ENCODE measurements around the gene AIG1.

AIG1 gene

GRCh38 chr6:143356101-143356880, 295.6 kb downstream of the AIG1 start:
- CTCF ChIA-PET = no interaction called here
- H3K36me3 ChIP-seq (ENCODE audit: control insufficient read depth in 4 of 4, insufficient read depth in 4 of 4, low read length in 3 of 4) = no peaks in the 10 kb centered on the region
- no peaks in the 10 kb centered on the region for H3K4me1 ChIP-seq (ENCODE audit: control extremely low read depth in 1 of 4, control insufficient read depth in 4 of 4, insufficient read depth in 4 of 4, low read length in 3 of 4)
- POLR2A ChIA-PET = no interaction called here
- DNase-seq = no peak
- H3K4me3 ChIP-seq (ENCODE audit: control insufficient read depth in 1 of 7, extremely low read depth in 1 of 7, insufficient read depth in 4 of 7, low read depth in 2 of 7, low read length in 6 of 7) = no peak overlapping the region
- H3K27me3 ChIP-seq (replicated peaks in 2 of 5; ENCODE audit: control insufficient read depth in 4 of 5, insufficient read depth in 5 of 5, low read length in 4 of 5) = no peaks in the 10 kb centered on the region
- H3K9me3 ChIP-seq (ENCODE audit: control extremely low read depth in 1 of 5, control insufficient read depth in 4 of 5, insufficient read depth in 2 of 5, low read depth in 1 of 5, low read length in 4 of 5) = peaks cover 0 to 9% (median 0%) of the 10 kb centered on the region in 5 experiments
- 90% methylated on average over 2 of the region's 3 CpGs for WGBS (ENCODE audit: insufficient coverage)
- H3K27ac ChIP-seq (ENCODE audit: insufficient read depth in 1 of 2, low read depth in 1 of 2, low read length in 2 of 2, poor library complexity in 1 of 2, severe bottlenecking in 2 of 2) = no peak overlapping the region

GRCh38 chr6:143357152-143357551, 296.5 kb downstream of the AIG1 start:
- no peak overlapping the region for H3K27ac ChIP-seq (ENCODE audit: insufficient read depth in 1 of 2, low read depth in 1 of 2, low read length in 2 of 2, poor library complexity in 1 of 2, severe bottlenecking in 2 of 2)
- ChIA-PET CTCF (no interaction called here), POLR2A (no interaction called here)
- no peak for DNase-seq
- H3K27me3 ChIP-seq (replicated peaks in 2 of 5; ENCODE audit: control insufficient read depth in 4 of 5, insufficient read depth in 5 of 5, low read length in 4 of 5) = no peaks in the 10 kb centered on the region
- H3K9me3 ChIP-seq (ENCODE audit: control extremely low read depth in 1 of 5, control insufficient read depth in 4 of 5, insufficient read depth in 2 of 5, low read depth in 1 of 5, low read length in 4 of 5) = peaks cover 0 to 9% (median 0%) of the 10 kb centered on the region in 5 experiments
- no peaks in the 10 kb centered on the region for H3K36me3 ChIP-seq (ENCODE audit: control insufficient read depth in 4 of 4, insufficient read depth in 4 of 4, low read length in 3 of 4)
- H3K4me1 ChIP-seq (ENCODE audit: control extremely low read depth in 1 of 4, control insufficient read depth in 4 of 4, insufficient read depth in 4 of 4, low read length in 3 of 4) = no peaks in the 10 kb centered on the region
- H3K4me3 ChIP-seq (ENCODE audit: control insufficient read depth in 1 of 7, extremely low read depth in 1 of 7, insufficient read depth in 4 of 7, low read depth in 2 of 7, low read length in 6 of 7) = no peak overlapping the region

DNA sequence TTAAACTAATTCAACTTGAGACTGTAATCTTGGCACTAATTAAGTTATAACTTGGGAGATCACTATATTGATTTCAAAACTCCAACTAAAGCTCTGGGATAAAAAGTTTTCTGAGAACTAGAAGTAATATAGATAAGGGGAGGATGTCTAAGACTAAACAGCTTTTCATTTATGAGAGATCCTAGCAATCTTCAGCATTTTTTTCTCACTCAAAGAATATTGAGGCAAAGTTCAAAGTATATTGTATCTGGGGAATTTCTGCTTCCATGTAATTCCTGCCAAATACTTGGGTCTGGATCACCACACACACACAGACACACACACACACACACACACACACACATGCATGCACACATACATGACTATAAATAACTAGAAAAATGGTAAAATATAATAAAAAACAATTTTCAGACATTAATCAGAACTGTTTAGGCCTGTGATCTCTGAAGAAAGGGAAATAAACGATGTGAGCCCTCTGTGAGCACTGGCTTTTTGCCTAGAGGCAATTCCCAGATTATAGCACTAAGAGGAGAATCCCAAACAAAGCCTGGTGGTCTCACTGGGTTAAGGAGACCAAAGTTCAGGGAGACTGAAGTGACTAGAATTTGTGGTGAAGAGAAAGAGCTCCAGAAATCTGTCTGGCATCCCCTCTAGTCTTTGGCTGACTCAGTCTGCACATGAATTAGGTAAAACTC, 297.0 kb downstream of the AIG1 start:
- CTCF ChIA-PET = no interaction called here
- Histone ChIP-seq H3K4me3 (ENCODE audit: control insufficient read depth in 1 of 7, extremely low read depth in 1 of 7, insufficient read depth in 4 of 7, low read depth in 2 of 7, low read length in 6 of 7) (no peak overlapping the region), H3K27me3 (replicated peaks in 2 of 5; ENCODE audit: control insufficient read depth in 4 of 5, insufficient read depth in 5 of 5, low read length in 4 of 5) (no peaks in the 10 kb centered on the region), H3K27ac (ENCODE audit: insufficient read depth in 1 of 2, low read depth in 1 of 2, low read length in 2 of 2, poor library complexity in 1 of 2, severe bottlenecking in 2 of 2) (no peak overlapping the region), H3K9me3 (ENCODE audit: control extremely low read depth in 1 of 5, control insufficient read depth in 4 of 5, insufficient read depth in 2 of 5, low read depth in 1 of 5, low read length in 4 of 5) (peaks cover 0 to 9% (median 0%) of the 10 kb centered on the region in 5 experiments), H3K4me1 (ENCODE audit: control extremely low read depth in 1 of 4, control insufficient read depth in 4 of 4, insufficient read depth in 4 of 4, low read length in 3 of 4) (no peaks in the 10 kb centered on the region), H3K36me3 (ENCODE audit: control insufficient read depth in 4 of 4, insufficient read depth in 4 of 4, low read length in 3 of 4) (no peaks in the 10 kb centered on the region)
- DNase-seq = no peak
- POLR2A ChIA-PET = no interaction called here
- 83% methylated on average over 1 of the region's 1 CpG for WGBS (ENCODE audit: insufficient coverage)

DNA sequence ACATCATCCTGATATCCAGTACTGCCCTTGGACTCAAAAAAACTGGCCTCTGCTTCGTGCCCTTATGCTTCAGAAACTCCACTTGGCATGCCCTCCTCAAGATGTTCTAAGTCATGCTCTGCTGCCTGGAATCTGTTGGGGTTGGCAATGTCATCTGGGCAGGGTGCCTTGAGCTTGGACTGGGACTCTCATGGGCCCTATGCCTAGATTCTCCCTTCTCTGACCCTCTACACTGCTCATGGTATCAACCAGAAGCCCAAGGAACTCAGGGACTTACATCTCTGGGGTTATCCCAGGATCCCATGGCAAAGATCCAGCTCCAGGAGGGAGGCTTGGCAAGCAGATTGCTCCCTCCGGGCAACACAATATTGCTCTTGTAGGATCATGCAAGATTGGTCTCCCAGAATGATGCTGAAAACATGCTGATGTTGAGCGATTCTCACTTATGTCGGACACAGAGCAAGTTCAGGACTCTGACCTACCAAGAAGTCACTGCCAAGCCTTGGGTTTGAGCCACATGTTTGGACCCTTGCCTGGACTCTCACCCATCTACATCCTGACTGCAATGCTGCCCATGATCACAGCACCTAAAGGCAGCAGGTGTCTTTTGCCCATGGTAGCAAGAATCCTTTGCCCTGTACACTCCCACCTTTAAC, 301.0 kb downstream of the AIG1 start:
- DNase-seq = no peak
- 100% methylated on average over 4 of the region's 4 CpGs for WGBS (ENCODE audit: insufficient coverage)
- ChIA-PET CTCF (no interaction called here), POLR2A (no interaction called here)
- Histone ChIP-seq H3K27me3 (replicated peaks in 2 of 5; ENCODE audit: control insufficient read depth in 4 of 5, insufficient read depth in 5 of 5, low read length in 4 of 5) (no peaks in the 10 kb centered on the region), H3K9me3 (ENCODE audit: control extremely low read depth in 1 of 5, control insufficient read depth in 4 of 5, insufficient read depth in 2 of 5, low read depth in 1 of 5, low read length in 4 of 5) (no peaks in the 10 kb centered on the region), H3K36me3 (ENCODE audit: control insufficient read depth in 4 of 4, insufficient read depth in 4 of 4, low read length in 3 of 4) (no peaks in the 10 kb centered on the region), H3K4me3 (ENCODE audit: control insufficient read depth in 1 of 7, extremely low read depth in 1 of 7, insufficient read depth in 4 of 7, low read depth in 2 of 7, low read length in 6 of 7) (no peak overlapping the region), H3K4me1 (ENCODE audit: control extremely low read depth in 1 of 4, control insufficient read depth in 4 of 4, insufficient read depth in 4 of 4, low read length in 3 of 4) (no peaks in the 10 kb centered on the region), H3K27ac (ENCODE audit: insufficient read depth in 1 of 2, low read depth in 1 of 2, low read length in 2 of 2, poor library complexity in 1 of 2, severe bottlenecking in 2 of 2) (no peak overlapping the region)

GRCh38 chr6:143362192-143362558, 301.5 kb downstream of the AIG1 start:
- Histone ChIP-seq H3K4me3 (ENCODE audit: control insufficient read depth in 1 of 7, extremely low read depth in 1 of 7, insufficient read depth in 4 of 7, low read depth in 2 of 7, low read length in 6 of 7) (no peak overlapping the region), H3K27ac (ENCODE audit: insufficient read depth in 1 of 2, low read depth in 1 of 2, low read length in 2 of 2, poor library complexity in 1 of 2, severe bottlenecking in 2 of 2) (no peak overlapping the region), H3K4me1 (ENCODE audit: control extremely low read depth in 1 of 4, control insufficient read depth in 4 of 4, insufficient read depth in 4 of 4, low read length in 3 of 4) (peaks cover 0 to 2% (median 0%) of the 10 kb centered on the region in 4 experiments), H3K36me3 (ENCODE audit: control insufficient read depth in 4 of 4, insufficient read depth in 4 of 4, low read length in 3 of 4) (no peaks in the 10 kb centered on the region), H3K9me3 (ENCODE audit: control extremely low read depth in 1 of 5, control insufficient read depth in 4 of 5, insufficient read depth in 2 of 5, low read depth in 1 of 5, low read length in 4 of 5) (no peaks in the 10 kb centered on the region), H3K27me3 (replicated peaks in 2 of 5; ENCODE audit: control insufficient read depth in 4 of 5, insufficient read depth in 5 of 5, low read length in 4 of 5) (no peaks in the 10 kb centered on the region)
- no peak for DNase-seq
- POLR2A ChIA-PET = no interaction called here
- WGBS (ENCODE audit: insufficient coverage) = no CpG with 5 or more reads among the region's 2 CpGs
- CTCF ChIA-PET = no interaction called here

DNA sequence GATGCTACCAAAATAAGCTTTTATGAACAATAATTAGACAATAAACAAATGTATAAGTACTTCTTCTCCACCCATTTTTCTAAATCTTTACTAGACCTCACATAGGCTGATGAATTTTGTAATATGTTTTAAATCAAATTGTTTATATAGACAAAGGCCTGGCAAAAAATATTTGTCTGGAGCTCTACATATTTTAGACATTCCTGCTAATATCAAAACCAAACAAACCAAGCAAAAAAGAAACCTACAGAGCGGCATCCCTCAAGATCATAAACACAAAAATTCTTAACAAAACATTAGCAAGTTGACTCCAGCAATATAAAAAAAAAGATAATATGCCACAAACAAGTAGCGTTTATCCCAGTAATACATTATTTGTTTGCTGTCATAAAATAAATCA, 302.6 kb downstream of the AIG1 start:
- Histone ChIP-seq H3K4me3 (ENCODE audit: control insufficient read depth in 1 of 7, extremely low read depth in 1 of 7, insufficient read depth in 4 of 7, low read depth in 2 of 7, low read length in 6 of 7) (no peak overlapping the region), H3K27ac (ENCODE audit: insufficient read depth in 1 of 2, low read depth in 1 of 2, low read length in 2 of 2, poor library complexity in 1 of 2, severe bottlenecking in 2 of 2) (no peak overlapping the region), H3K9me3 (ENCODE audit: control extremely low read depth in 1 of 5, control insufficient read depth in 4 of 5, insufficient read depth in 2 of 5, low read depth in 1 of 5, low read length in 4 of 5) (no peaks in the 10 kb centered on the region), H3K27me3 (replicated peaks in 2 of 5; ENCODE audit: control insufficient read depth in 4 of 5, insufficient read depth in 5 of 5, low read length in 4 of 5) (no peaks in the 10 kb centered on the region), H3K4me1 (ENCODE audit: control extremely low read depth in 1 of 4, control insufficient read depth in 4 of 4, insufficient read depth in 4 of 4, low read length in 3 of 4) (peaks cover 0 to 2% (median 0%) of the 10 kb centered on the region in 4 experiments), H3K36me3 (ENCODE audit: control insufficient read depth in 4 of 4, insufficient read depth in 4 of 4, low read length in 3 of 4) (no peaks in the 10 kb centered on the region)
- no CpG with 5 or more reads among the region's 2 CpGs for WGBS (ENCODE audit: insufficient coverage)
- ChIA-PET CTCF (no interaction called here), POLR2A (no interaction called here)
- no peak for DNase-seq

DNA sequence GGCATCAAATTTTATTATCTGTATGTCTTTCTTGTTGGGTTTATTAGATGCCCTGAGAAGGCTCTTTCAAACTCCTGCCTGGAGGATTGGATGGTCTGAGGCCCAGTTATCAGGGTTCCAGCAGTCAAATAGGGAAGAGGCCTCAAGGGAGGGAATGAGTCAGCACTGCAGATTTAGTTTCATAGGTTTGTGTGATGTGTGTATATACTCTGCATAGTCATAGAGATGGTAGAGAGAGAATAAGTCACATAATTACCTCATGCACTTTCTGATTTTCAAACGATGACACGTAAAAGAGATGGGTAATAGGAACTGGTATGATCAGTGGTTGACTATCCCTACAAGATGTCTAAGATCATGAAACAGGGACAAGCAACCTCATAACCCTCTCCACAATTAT, 307.7 kb downstream of the AIG1 start:
- Histone ChIP-seq H3K27me3 (replicated peaks in 2 of 5; ENCODE audit: control insufficient read depth in 4 of 5, insufficient read depth in 5 of 5, low read length in 4 of 5) (no peaks in the 10 kb centered on the region), H3K4me1 (ENCODE audit: control extremely low read depth in 1 of 4, control insufficient read depth in 4 of 4, insufficient read depth in 4 of 4, low read length in 3 of 4) (peaks cover 0 to 2% (median 0%) of the 10 kb centered on the region in 4 experiments), H3K27ac (ENCODE audit: insufficient read depth in 1 of 2, low read depth in 1 of 2, low read length in 2 of 2, poor library complexity in 1 of 2, severe bottlenecking in 2 of 2) (no peak overlapping the region), H3K4me3 (ENCODE audit: control insufficient read depth in 1 of 7, extremely low read depth in 1 of 7, insufficient read depth in 4 of 7, low read depth in 2 of 7, low read length in 6 of 7) (no peak overlapping the region), H3K36me3 (ENCODE audit: control insufficient read depth in 4 of 4, insufficient read depth in 4 of 4, low read length in 3 of 4) (no peaks in the 10 kb centered on the region), H3K9me3 (ENCODE audit: control extremely low read depth in 1 of 5, control insufficient read depth in 4 of 5, insufficient read depth in 2 of 5, low read depth in 1 of 5, low read length in 4 of 5) (no peaks in the 10 kb centered on the region)
- POLR2A ChIA-PET = no interaction called here
- CTCF ChIA-PET = no interaction called here
- no CpG with 5 or more reads among the region's 2 CpGs for WGBS (ENCODE audit: insufficient coverage)
- DNase-seq = peak in 2 of 3 donors; percentile 42 to 57

Data from common myeloid progenitor, CD34-positive (primary cell).